ENCODE measurements around the gene SLC35G4. TPM values are rescaled to one million over a fixed set of nuclear protein-coding genes. Genes with fewer than 3 reads are reported as not detected.
"Not testable (repeated sequence)": the region's sequence is repeated elsewhere in the genome, so short reads cannot be mapped to it uniquely, and the experiment has no call there.

SLC35G4 gene
- total RNA-seq, 4 donors from 2014 or later: not detected

GRCh38 chr18:11647310-11647709 lies 37.9 kb downstream of the SLC35G4 start:
- 93% methylated on average over 16 of the region's 23 CpGs for WGBS
- H3K27me3 ChIP-seq; DNase-seq (ENCODE audit: low spot score in 2 of 2); H3K36me3 ChIP-seq; H3K4me3 ChIP-seq; H3K9me3 ChIP-seq; H3K4me1 ChIP-seq; H3K27ac ChIP-seq: not testable (repeated sequence)

- WGBS: 97% methylated on average over 20 of the region's 26 CpGs
- not testable (repeated sequence) for H3K9me3 ChIP-seq; H3K36me3 ChIP-seq; H3K4me1 ChIP-seq; H3K27ac ChIP-seq; H3K4me3 ChIP-seq; DNase-seq (ENCODE audit: low spot score in 2 of 2); H3K27me3 ChIP-seq
Measured at GRCh38 chr18:11647804-11648203, 38.4 kb downstream of the SLC35G4 start.

GRCh38 chr18:11649839-11650238 lies 40.4 kb downstream of the SLC35G4 start:
- no peak overlapping the region for H3K27ac ChIP-seq
- no peaks in the 10 kb centered on the region for H3K27me3 ChIP-seq
- H3K36me3 ChIP-seq: no peaks in the 10 kb centered on the region
- no peaks in the 10 kb centered on the region for H3K9me3 ChIP-seq
- no peak for DNase-seq (ENCODE audit: low spot score in 2 of 2)
- no peak for TF ChIP-seq POLR2AphosphoS5 (IDR thresholded peaks at IDR 0.05)
- no peak for TF ChIP-seq POLR2A (IDR thresholded peaks at IDR 0.05)
- no peak for TF ChIP-seq CTCF (IDR thresholded peaks at IDR 0.05)
- TF ChIP-seq EP300 (IDR thresholded peaks at IDR 0.05): no peak
- H3K4me1 ChIP-seq: no peaks in the 10 kb centered on the region
- H3K4me3 ChIP-seq: no peak overlapping the region
- WGBS: 67% methylated on average over 4 of the region's 4 CpGs

- WGBS: 86% methylated on average over 3 of the region's 3 CpGs
- Histone ChIP-seq H3K9me3 (no peaks in the 10 kb centered on the region), H3K4me3 (no peak overlapping the region), H3K27ac (no peak overlapping the region), H3K27me3 (no peaks in the 10 kb centered on the region), H3K36me3 (no peaks in the 10 kb centered on the region), H3K4me1 (peaks cover 9% of the 10 kb centered on the region)
- TF ChIP-seq EP300 (IDR thresholded peaks at IDR 0.05): no peak
- no peak for DNase-seq (ENCODE audit: low spot score in 2 of 2)
Measured at GRCh38 chr18:11651899-11652298, 42.5 kb downstream of the SLC35G4 start.

- Histone ChIP-seq H3K27ac (no peak overlapping the region), H3K4me1 (peaks cover 9% of the 10 kb centered on the region), H3K4me3 (no peak overlapping the region), H3K36me3 (no peaks in the 10 kb centered on the region), H3K9me3 (no peaks in the 10 kb centered on the region), H3K27me3 (no peaks in the 10 kb centered on the region)
- TF ChIP-seq EP300 (IDR thresholded peaks at IDR 0.05) (no peak), POLR2A (IDR thresholded peaks at IDR 0.05) (no peak), CTCF (IDR thresholded peaks at IDR 0.05) (no peak), POLR2AphosphoS5 (IDR thresholded peaks at IDR 0.05) (no peak)
- WGBS: 85% methylated on average over 10 of the region's 10 CpGs
- no peak for DNase-seq (ENCODE audit: low spot score in 2 of 2)
Measured at GRCh38 chr18:11653521-11653920, 44.1 kb downstream of the SLC35G4 start.

GRCh38 chr18:11654736-11655605 lies 45.6 kb downstream of the SLC35G4 start:
- H3K4me1 ChIP-seq: peaks cover 9% of the 10 kb centered on the region
- 44% methylated on average over 19 of the region's 32 CpGs for WGBS

More at GRCh38 chr18:11654736-11655605, 45.6 kb downstream of the SLC35G4 start:
- peaks cover 6% of the 10 kb centered on the region for H3K27me3 ChIP-seq
- peak in 1 of 2 donors; percentile 76 for DNase-seq (ENCODE audit: low spot score in 2 of 2)
- H3K4me3 ChIP-seq: no peak overlapping the region
- H3K27ac ChIP-seq: no peak overlapping the region
- H3K36me3 ChIP-seq: no peaks in the 10 kb centered on the region
- TF ChIP-seq CTCF (IDR thresholded peaks at IDR 0.05) (peak; percentile 41 to 75), EP300 (IDR thresholded peaks at IDR 0.05) (no peak), POLR2A (IDR thresholded peaks at IDR 0.05) (no peak), POLR2AphosphoS5 (IDR thresholded peaks at IDR 0.05) (no peak)
- no peaks in the 10 kb centered on the region for H3K9me3 ChIP-seq
